Measurements from ENCODE around the gene RPS4Y1.

The RPS4Y1 gene

DNA sequence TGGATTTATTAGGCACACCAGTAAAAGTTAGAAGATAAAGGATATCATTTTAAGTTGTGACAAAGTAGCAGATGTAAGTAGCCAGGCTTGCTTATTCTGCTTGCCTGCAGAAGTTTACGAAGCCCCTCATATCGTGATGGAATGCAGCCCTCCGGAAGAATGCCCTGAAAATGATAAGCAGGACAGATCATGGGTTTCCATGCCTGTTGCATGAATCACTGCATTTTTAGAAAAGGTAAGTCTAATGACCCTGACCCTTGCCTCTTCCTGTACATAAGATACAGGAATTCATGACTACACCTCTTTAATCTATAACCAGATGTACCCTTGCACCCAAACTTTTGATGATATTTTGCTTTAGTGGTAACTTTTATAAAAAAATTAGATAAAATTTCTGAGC lies 16.9 kb upstream of the RPS4Y1 start:
- no peak overlapping the region for H3K4me3 ChIP-seq (IDR thresholded peaks at IDR 0.05; ENCODE audit: insufficient read depth, low read depth, low read length)
- no peaks in the 10 kb centered on the region for H3K27me3 ChIP-seq (ENCODE audit: insufficient read depth, low read depth)
- H3K4me2 ChIP-seq: no peak overlapping the region
- no peaks in the 10 kb centered on the region for H3K36me3 ChIP-seq (ENCODE audit: insufficient read depth)
- no peaks in the 10 kb centered on the region for H4K20me1 ChIP-seq (ENCODE audit: insufficient read depth)
- no peaks in the 10 kb centered on the region for H3K79me2 ChIP-seq (ENCODE audit: insufficient read depth, low read depth)
- no peak overlapping the region for H3K9ac ChIP-seq
- TF ChIP-seq, protein P1, sequence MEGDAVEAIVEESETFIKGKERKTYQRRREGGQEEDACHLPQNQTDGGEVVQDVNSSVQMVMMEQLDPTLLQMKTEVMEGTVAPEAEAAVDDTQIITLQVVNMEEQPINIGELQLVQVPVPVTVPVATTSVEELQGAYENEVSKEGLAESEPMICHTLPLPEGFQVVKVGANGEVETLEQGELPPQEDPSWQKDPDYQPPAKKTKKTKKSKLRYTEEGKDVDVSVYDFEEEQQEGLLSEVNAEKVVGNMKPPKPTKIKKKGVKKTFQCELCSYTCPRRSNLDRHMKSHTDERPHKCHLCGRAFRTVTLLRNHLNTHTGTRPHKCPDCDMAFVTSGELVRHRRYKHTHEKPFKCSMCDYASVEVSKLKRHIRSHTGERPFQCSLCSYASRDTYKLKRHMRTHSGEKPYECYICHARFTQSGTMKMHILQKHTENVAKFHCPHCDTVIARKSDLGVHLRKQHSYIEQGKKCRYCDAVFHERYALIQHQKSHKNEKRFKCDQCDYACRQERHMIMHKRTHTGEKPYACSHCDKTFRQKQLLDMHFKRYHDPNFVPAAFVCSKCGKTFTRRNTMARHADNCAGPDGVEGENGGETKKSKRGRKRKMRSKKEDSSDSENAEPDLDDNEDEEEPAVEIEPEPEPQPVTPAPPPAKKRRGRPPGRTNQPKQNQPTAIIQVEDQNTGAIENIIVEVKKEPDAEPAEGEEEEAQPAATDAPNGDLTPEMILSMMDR (conservative IDR thresholded peaks at IDR 0.05; ENCODE audit: low read depth, low read length): no peak
- no peak overlapping the region for H3K27ac ChIP-seq
- H3K4me1 ChIP-seq (ENCODE audit: low read depth, poor library complexity, severe bottlenecking): no peaks in the 10 kb centered on the region
- H2AFZ ChIP-seq (ENCODE audit: low read depth): no peak overlapping the region

DNA sequence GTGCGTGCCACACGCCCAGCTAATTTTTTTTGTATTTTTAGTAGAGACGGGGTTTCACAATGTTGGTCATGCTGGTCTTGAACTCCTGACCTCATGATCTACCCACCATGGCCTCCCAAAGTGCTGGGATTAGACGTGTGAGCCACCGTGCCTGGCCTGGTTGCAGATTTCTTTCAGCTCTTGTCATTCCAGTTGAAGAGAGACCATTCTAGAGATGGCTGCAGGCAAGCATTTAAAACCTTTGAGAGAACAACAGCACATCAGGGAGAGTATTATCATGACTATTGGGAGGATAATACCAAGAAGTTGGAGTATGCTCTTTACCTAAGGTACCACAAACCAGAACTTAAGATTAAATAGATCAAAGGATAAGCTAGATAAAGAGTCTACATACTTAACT lies 12.9 kb upstream of the RPS4Y1 start:
- Histone ChIP-seq H3K27me3 (ENCODE audit: insufficient read depth, low read depth) (no peaks in the 10 kb centered on the region), H3K4me1 (ENCODE audit: low read depth, poor library complexity, severe bottlenecking) (no peaks in the 10 kb centered on the region), H3K79me2 (ENCODE audit: insufficient read depth, low read depth) (no peaks in the 10 kb centered on the region), H3K36me3 (ENCODE audit: insufficient read depth) (no peaks in the 10 kb centered on the region), H4K20me1 (ENCODE audit: insufficient read depth) (no peaks in the 10 kb centered on the region), H3K9ac (no peak overlapping the region), H3K4me3 (IDR thresholded peaks at IDR 0.05; ENCODE audit: insufficient read depth, low read depth, low read length) (no peak overlapping the region), H3K4me2 (no peak overlapping the region), H2AFZ (ENCODE audit: low read depth) (no peak overlapping the region), H3K27ac (no peak overlapping the region)
- TF ChIP-seq, protein P1 (conservative IDR thresholded peaks at IDR 0.05; ENCODE audit: low read depth, low read length): no peak

DNA sequence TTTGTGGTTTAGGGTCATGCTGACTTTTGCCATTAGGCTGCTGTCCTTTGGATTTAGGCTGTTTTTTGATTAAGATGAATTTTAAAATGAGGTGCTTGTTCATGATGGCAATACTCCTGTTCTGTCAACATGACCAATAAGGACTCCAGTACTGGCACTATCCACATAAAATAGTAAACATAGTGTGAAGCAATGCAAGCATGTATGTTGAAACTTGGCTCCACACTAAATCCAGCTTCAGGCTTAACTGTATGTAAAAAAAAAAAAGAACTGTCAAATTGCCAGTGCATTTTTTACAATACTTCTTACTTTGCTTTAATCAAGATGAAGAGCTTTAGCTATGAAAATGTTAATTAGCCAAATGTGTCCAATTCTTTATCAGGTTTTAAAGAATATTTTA lies 6.2 kb upstream of the RPS4Y1 start:
- H3K27me3 ChIP-seq (ENCODE audit: insufficient read depth, low read depth): no peaks in the 10 kb centered on the region
- no peak overlapping the region for H3K4me3 ChIP-seq (IDR thresholded peaks at IDR 0.05; ENCODE audit: insufficient read depth, low read depth, low read length)
- no peak overlapping the region for H3K4me2 ChIP-seq
- H2AFZ ChIP-seq (ENCODE audit: low read depth): no peak overlapping the region
- H3K9ac ChIP-seq: no peak overlapping the region
- no peaks in the 10 kb centered on the region for H3K4me1 ChIP-seq (ENCODE audit: low read depth, poor library complexity, severe bottlenecking)
- TF ChIP-seq, protein P1 (conservative IDR thresholded peaks at IDR 0.05; ENCODE audit: low read depth, low read length): no peak
- H4K20me1 ChIP-seq (ENCODE audit: insufficient read depth): no peaks in the 10 kb centered on the region
- H3K36me3 ChIP-seq (ENCODE audit: insufficient read depth): no peaks in the 10 kb centered on the region
- H3K27ac ChIP-seq: no peak overlapping the region
- no peaks in the 10 kb centered on the region for H3K79me2 ChIP-seq (ENCODE audit: insufficient read depth, low read depth)

DNA sequence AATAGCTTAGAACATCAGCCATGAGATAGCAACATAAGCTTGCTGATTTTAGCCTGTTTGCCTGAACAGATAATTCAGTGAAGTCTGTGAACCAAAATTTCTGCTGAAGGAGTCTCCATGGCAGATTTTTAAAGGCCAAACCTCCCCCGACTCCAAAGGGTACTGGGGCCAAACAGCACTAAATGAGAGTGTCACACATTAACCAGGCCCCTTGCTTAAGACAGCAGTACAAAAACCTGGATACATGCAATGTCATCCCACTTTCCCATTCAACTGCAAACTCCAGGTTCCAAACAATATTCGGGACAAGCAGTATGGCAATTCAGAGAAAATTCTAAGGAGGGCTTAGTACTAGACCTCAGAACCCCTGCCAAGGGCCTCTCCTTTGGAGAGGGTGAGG lies 4.3 kb upstream of the RPS4Y1 start:
- H3K4me2 ChIP-seq: no peak overlapping the region
- H3K79me2 ChIP-seq (ENCODE audit: insufficient read depth, low read depth): no peaks in the 10 kb centered on the region
- no peaks in the 10 kb centered on the region for H4K20me1 ChIP-seq (ENCODE audit: insufficient read depth)
- TF ChIP-seq, protein P1 (conservative IDR thresholded peaks at IDR 0.05; ENCODE audit: low read depth, low read length): no peak
- H3K27ac ChIP-seq: no peak overlapping the region
- no peak overlapping the region for H3K9ac ChIP-seq
- H3K27me3 ChIP-seq (ENCODE audit: insufficient read depth, low read depth): no peaks in the 10 kb centered on the region
- H2AFZ ChIP-seq (ENCODE audit: low read depth): no peak overlapping the region
- no peak overlapping the region for H3K4me3 ChIP-seq (IDR thresholded peaks at IDR 0.05; ENCODE audit: insufficient read depth, low read depth, low read length)
- H3K4me1 ChIP-seq (ENCODE audit: low read depth, poor library complexity, severe bottlenecking): no peaks in the 10 kb centered on the region
- H3K36me3 ChIP-seq (ENCODE audit: insufficient read depth): no peaks in the 10 kb centered on the region

- Histone ChIP-seq H3K27ac (no peak overlapping the region), H3K9ac (no peak overlapping the region), H3K4me2 (no peak overlapping the region), H4K20me1 (ENCODE audit: insufficient read depth) (no peaks in the 10 kb centered on the region), H3K79me2 (ENCODE audit: insufficient read depth, low read depth) (no peaks in the 10 kb centered on the region), H3K4me1 (ENCODE audit: low read depth, poor library complexity, severe bottlenecking) (no peaks in the 10 kb centered on the region), H3K36me3 (ENCODE audit: insufficient read depth) (no peaks in the 10 kb centered on the region), H2AFZ (ENCODE audit: low read depth) (no peak overlapping the region), H3K27me3 (ENCODE audit: insufficient read depth, low read depth) (no peaks in the 10 kb centered on the region), H3K4me3 (IDR thresholded peaks at IDR 0.05; ENCODE audit: insufficient read depth, low read depth, low read length) (no peak overlapping the region)
- TF ChIP-seq, protein P1 (conservative IDR thresholded peaks at IDR 0.05; ENCODE audit: low read depth, low read length): no peak
Observed at GRCh38 chrY:2837932-2838331, 3.5 kb upstream of the RPS4Y1 start.

Measured in KMS-11 (cell line).